H1 (cell line): ENCODE results near the gene TBC1D24. TPM values are rescaled to one million over a fixed set of nuclear protein-coding genes. Genes with fewer than 3 reads are reported as not detected.

ENCODE experiments used
- CTCF ChIA-PET: fragments of 300-600 bp; sonication (Branson Sonifier 250); formaldehyde crosslinking; loops from one replicate; lab custom pipeline; 2021; ENCODE audit not compliant: partially characterized antibody; lab: Charles Lee
- POLR2A ChIA-PET: fragments of 300-600 bp; sonication (Branson Sonifier 250); formaldehyde crosslinking; loops from one replicate; lab custom pipeline; 2021; ENCODE audit warnings: inconsistent platforms; ENCODE audit not compliant: partially characterized antibody; lab: Charles Lee
- DNase-seq, 2 experiments: peaks; one replicate each; pipeline versions ENCODE4 v3.0.0 to v3.0.0-alpha.2; 2010 to 2022; ENCODE audit warnings: low spot score in 2 of 2, low read depth in 1 of 2, mixed read lengths in 1 of 2
- FAIRE-seq: peaks from 2 replicates; lab custom pipeline; 2011; peaks lifted over from hg19 to GRCh38; lab: Jason Lieb, UNC
- H2AFZ ChIP-seq: 2 replicates; pipeline ENCODE4 v1.8.1; 2012; ENCODE audit warnings: low read length, inconsistent platforms
- H2AK5ac ChIP-seq: 2 replicates; pipeline ENCODE4 v1.6.1; 2013; ENCODE audit warnings: low read depth, low read length
- H2BK120ac ChIP-seq: replicated peaks from 2 replicates; pipeline ENCODE3; 2013; ENCODE audit warnings: low read depth, low read length, inconsistent platforms
- H2BK12ac ChIP-seq: 2 replicates; pipeline ENCODE4 v1.6.1; 2013; ENCODE audit warnings: low read depth, low read length
- H2BK15ac ChIP-seq: 2 replicates; pipeline ENCODE4 v1.6.1; 2013; ENCODE audit warnings: low read length
- H2BK20ac ChIP-seq: 2 replicates; pipeline ENCODE4 v1.6.1; 2013; ENCODE audit warnings: low read length
- H2BK5ac ChIP-seq: 2 replicates; pipeline ENCODE4 v1.6.1; 2013; ENCODE audit warnings: low read depth, low read length
- H3K14ac ChIP-seq: 2 replicates; pipeline ENCODE4 v1.6.1; 2013; ENCODE audit warnings: inconsistent platforms; ENCODE audit not compliant: insufficient read length
- H3K18ac ChIP-seq: 2 replicates; pipeline ENCODE4 v1.6.1; 2013; ENCODE audit warnings: low read length; ENCODE audit errors: extremely low read depth
- H3K23ac ChIP-seq: 2 replicates; pipeline ENCODE4 v1.6.1; 2013; ENCODE audit warnings: inconsistent platforms; ENCODE audit not compliant: insufficient read length
- H3K23me2 ChIP-seq: 2 replicates; pipeline ENCODE4 v1.6.1; 2013; ENCODE audit warnings: low read depth, low read length
- H3K27ac ChIP-seq: 2 replicates; pipeline ENCODE4 v1.6.1; 2011; ENCODE audit warnings: low read depth, low read length, inconsistent platforms
- H3K27me3 ChIP-seq, 4 experiments: replicated peaks in 1 of 4; 1 replicate in 1 of 4; 2 replicates in 3 of 4; pipeline versions ENCODE4 v1.6.1 to v1.8.1; 2011 to 2013; ENCODE audit warnings: low read length in 3 of 4, mild to moderate bottlenecking in 3 of 4, inconsistent platforms in 2 of 4, mixed read lengths in 2 of 4, moderate library complexity in 1 of 4; ENCODE audit not compliant: control insufficient read depth in 3 of 4, insufficient read depth in 3 of 4; ENCODE audit errors: extremely low read depth in 1 of 4
- H3K36me3 ChIP-seq, 4 experiments: 2 replicates each; pipeline versions ENCODE4 v1.6.1 to v1.8.1; 2011 to 2013; ENCODE audit warnings: mild to moderate bottlenecking in 4 of 4, low read length in 3 of 4, moderate library complexity in 2 of 4, control low read depth in 1 of 4, inconsistent platforms in 1 of 4; ENCODE audit not compliant: insufficient read depth in 4 of 4, control insufficient read depth in 2 of 4
- H3K4ac ChIP-seq: replicated peaks from 2 replicates; pipeline ENCODE3; 2013; ENCODE audit warnings: low read length, low read depth, mixed read lengths, inconsistent platforms; ENCODE audit not compliant: insufficient read length
- H3K4me1 ChIP-seq, 4 experiments: replicated peaks in 1 of 4; 1 replicate in 1 of 4; 2 replicates in 3 of 4; pipeline versions ENCODE4 v1.6.1 to v1.8.1; 2011 to 2013; ENCODE audit warnings: low read length in 3 of 4, inconsistent platforms in 2 of 4, mixed read lengths in 1 of 4; ENCODE audit not compliant: insufficient read depth in 4 of 4, control insufficient read depth in 3 of 4
- H3K4me2 ChIP-seq, 2 experiments: 2 replicates each; pipeline versions ENCODE4 v1.6.1 to v1.8.1; 2011 to 2013; ENCODE audit warnings: low read depth in 2 of 2, low read length in 2 of 2, control low read depth in 1 of 2, inconsistent platforms in 1 of 2, mild to moderate bottlenecking in 1 of 2; ENCODE audit not compliant: insufficient read depth in 1 of 2
- H3K4me3 ChIP-seq, 4 experiments: fragments of 200-600, 300-600 bp in 1 of 4; sonication (generic), shearing (Covaris generic), sonication (Bioruptor Twin) in 1 of 4; 2 replicates each; pipeline versions ENCODE4 v1.5.1 to v1.8.1; 2011 to 2016; ENCODE audit warnings: low read length in 4 of 4, low read depth in 3 of 4, control low read depth in 2 of 4, inconsistent platforms in 2 of 4, mild to moderate bottlenecking in 2 of 4, mixed read lengths in 1 of 4, moderate library complexity in 1 of 4; ENCODE audit not compliant: insufficient read depth in 2 of 4; ENCODE audit errors: extremely low read depth in 1 of 4
- H3K56ac ChIP-seq: replicated peaks from 2 replicates; pipeline ENCODE3; 2013; ENCODE audit warnings: low read depth, mild to moderate bottlenecking, mixed read lengths, low read length, inconsistent platforms; ENCODE audit not compliant: insufficient read length
- H3K79me1 ChIP-seq: 2 replicates; pipeline ENCODE4 v1.6.1; 2013; ENCODE audit warnings: low read depth, low read length, control low read depth
- H3K79me2 ChIP-seq, 2 experiments: 2 replicates each; pipeline versions ENCODE4 v1.6.1 to v1.8.1; 2012 to 2013; ENCODE audit warnings: low read length in 2 of 2, mild to moderate bottlenecking in 2 of 2, inconsistent platforms in 1 of 2; ENCODE audit not compliant: insufficient read depth in 2 of 2, control insufficient read depth in 1 of 2
- H3K9ac ChIP-seq, 4 experiments: replicated peaks in 1 of 4; 1 replicate in 1 of 4; 2 replicates in 3 of 4; pipeline versions ENCODE4 v1.6.1 to v1.8.1; 2011 to 2013; ENCODE audit warnings: low read depth in 3 of 4, low read length in 3 of 4, control low read depth in 2 of 4, mild to moderate bottlenecking in 2 of 4, moderate library complexity in 2 of 4, inconsistent platforms in 1 of 4; ENCODE audit errors: extremely low read depth in 1 of 4
- H3K9me3 ChIP-seq, 2 experiments: 2 replicates each; pipeline versions ENCODE4 v1.6.1 to v1.8.1; 2012 to 2013; ENCODE audit warnings: mild to moderate bottlenecking in 2 of 2, moderate library complexity in 2 of 2, control low read depth in 1 of 2, inconsistent platforms in 1 of 2, low read depth in 1 of 2, low read length in 1 of 2, mixed read lengths in 1 of 2; ENCODE audit not compliant: insufficient read depth in 2 of 2
- H4K20me1 ChIP-seq, 2 experiments: replicated peaks in 1 of 2; 2 replicates each; pipeline versions ENCODE3 to v1.8.1; 2011 to 2013; ENCODE audit warnings: inconsistent platforms in 2 of 2, low read length in 2 of 2, mild to moderate bottlenecking in 1 of 2; ENCODE audit not compliant: insufficient read depth in 2 of 2, control insufficient read depth in 1 of 2
- H4K5ac ChIP-seq: 2 replicates; pipeline ENCODE4 v1.6.1; 2013; ENCODE audit warnings: low read length, low read depth, mixed read lengths, inconsistent platforms; ENCODE audit not compliant: insufficient read length
- H4K8ac ChIP-seq: 2 replicates; pipeline ENCODE4 v1.8.0; 2013; ENCODE audit warnings: mild to moderate bottlenecking, moderate library complexity, low read length, inconsistent platforms; ENCODE audit not compliant: insufficient read depth; ENCODE audit errors: extremely low read depth
- H4K91ac ChIP-seq: replicated peaks from 2 replicates; pipeline ENCODE3; 2013; ENCODE audit warnings: low read length, mixed read lengths, inconsistent platforms; ENCODE audit not compliant: insufficient read length
- ATF3 ChIP-seq: IDR thresholded peaks from 2 replicates; pipeline ENCODE4 v1.6.1; 2011; ENCODE audit warnings: low read depth, mild to moderate bottlenecking, low read length; ENCODE audit not compliant: insufficient read depth
- FOSL1 ChIP-seq: IDR thresholded peaks from 2 replicates; pipeline ENCODE4 v1.6.1; 2011; ENCODE audit warnings: mild to moderate bottlenecking, low read depth, low read length, moderate library complexity; ENCODE audit not compliant: insufficient read depth
- PHF8 ChIP-seq: fragments of 200-600 bp; sonication (generic); conservative IDR thresholded peaks from 2 replicates; pipeline ENCODE4 v1.7.1; 2012; ENCODE audit warnings: low read depth, mild to moderate bottlenecking, inconsistent platforms, low read length, moderate library complexity
- POU5F1 ChIP-seq: IDR thresholded peaks from 2 replicates; pipeline ENCODE4 v1.6.1; 2011; ENCODE audit warnings: low read depth, mild to moderate bottlenecking, low read length, moderate library complexity
- RXRA ChIP-seq: IDR thresholded peaks from 2 replicates; pipeline ENCODE4 v1.6.1; 2011; ENCODE audit warnings: low read depth, mild to moderate bottlenecking, low read length, moderate library complexity; ENCODE audit not compliant: insufficient read depth
- SIX5 ChIP-seq: IDR thresholded peaks from 2 replicates; pipeline ENCODE4 v1.6.1; 2011; ENCODE audit warnings: mild to moderate bottlenecking, low read depth, low read length
- SP1 ChIP-seq: IDR thresholded peaks from 2 replicates; pipeline ENCODE4 v1.6.1; 2011; ENCODE audit warnings: low read depth, low read length
- YY1 ChIP-seq: IDR thresholded peaks from 2 replicates; pipeline ENCODE4 v1.6.1; 2011; ENCODE audit warnings: low read depth, mild to moderate bottlenecking, low read length
- whole genome bisulfite sequencing, 2 experiments: shearing (Covaris generic) in 1 of 2; methylation state at CpG; one replicate each; pipeline versions ENCODE4 v1.1.6 to v1.1.7; 2013 to 2015; ENCODE audit warnings: low lambda C conversion rate in 2 of 2, mixed read lengths in 2 of 2, inconsistent platforms in 1 of 2, low coverage in 1 of 2, missing lambda C conversion rate in 1 of 2; ENCODE audit not compliant: insufficient replicate concordance in 2 of 2, insufficient coverage in 1 of 2, insufficient read length in 1 of 2; ENCODE audit errors: extremely low coverage in 1 of 2, missing lambda C conversion rate in 1 of 2; 5-methylcytosine and 5-hydroxymethylcytosine counted together
- polyA plus RNA-seq, 7 experiments: library from polyadenylated mRNA; depleted of rRNA in 3 of 7; stranded (reverse) in 5 of 7; unstranded in 2 of 7; fragments of >200 nt in 5 of 7; fragments of 200-250 nt in 2 of 7; gene quantifications; 1 replicate in 5 of 7; 2 replicates in 1 of 7; 4 replicates in 1 of 7; pipeline versions ENCODE4 v1.2.1 to v1.2.3, GENCODE V29; 2011 to 2013; ENCODE audit warnings: missing spikeins in 2 of 7, mixed read lengths in 2 of 7
- total RNA-seq: library from RNA; stranded (reverse); fragmentation: NEBNext Ultra II Directional; extraction: Animal tissue kit (Norgen Biotek cat#: 25700); gene quantifications from 2 replicates; pipeline ENCODE4 v1.2.1, GENCODE V29; 2021

The TBC1D24 gene
- total and polyA plus RNA-seq, 2 of the 8 experiments (the other 6 are each of a cell fraction or from before 2014, with no cell fraction given) = 8.7 to 21.5 TPM

- H4K20me1 ChIP-seq = peaks cover 0 to 17% of the 10 kb centered on the region in 2 experiments
- peak overlapping the region; percentile 59; the same call in 1 of the 2 replicates for H4K8ac ChIP-seq
- H2AK5ac ChIP-seq = no peak overlapping the region
- FAIRE-seq = no peak
- TF ChIP-seq ATF3 (no peak), FOSL1 (no peak), POU5F1 (no peak), SIX5 (no peak), SP1 (no peak), YY1 (no peak), PHF8 (no peak), RXRA (no peak)
- TF ChIP-seq, all 59 proteins: peak for 0
- H3K27me3 ChIP-seq = no peaks in the 10 kb centered on the region
- H3K23ac ChIP-seq = no peak overlapping the region
- H4K91ac ChIP-seq = peak overlapping the region; percentile 65
- no peak overlapping the region for H2BK12ac ChIP-seq
- ChIA-PET CTCF (interaction anchor here (0.6 to 0.9 kb wide), 3 partner anchors 9 to 12 kb away, joined by 3 to 5 read pairs (median 3); no protein-coding TSS in a partner anchor), POLR2A (interaction anchor here (0.6 to 5.6 kb wide), 11 partner anchors 9 to 479 kb away, joined by 3 to 108 read pairs (median 4); partner anchors contain the start of genes AMDHD2, ATP6V0C, ECI1 and TBC1D24)
- no peaks in the 10 kb centered on the region for H3K79me2 ChIP-seq
- H4K5ac ChIP-seq = no peak overlapping the region
- no peak overlapping the region for H2BK15ac ChIP-seq
- H3K18ac ChIP-seq = no peak overlapping the region
- H2BK20ac ChIP-seq = no peak overlapping the region
- H3K9me3 ChIP-seq = no peaks in the 10 kb centered on the region
- H3K23me2 ChIP-seq = peaks cover 14% of the 10 kb centered on the region
- DNase-seq = no peak
- H2BK120ac ChIP-seq = no peak overlapping the region
- peak overlapping the region in 3 of 4 experiments; percentile 26 to 72 (median 54); a peak in 4 of 8 replicates for H3K4me3 ChIP-seq
- H2AFZ ChIP-seq = no peak overlapping the region
- peak overlapping the region; percentile 84; the same call in 1 of the 2 replicates for H2BK5ac ChIP-seq
- no peak overlapping the region for H3K9ac ChIP-seq
- H3K14ac ChIP-seq = no peak overlapping the region
- peak overlapping the region; percentile 80 to 88 for H3K4me2 ChIP-seq
- WGBS, 2 experiments = 80% methylated on average over 14 of the region's 14 CpGs; no CpG with 5 or more reads in 1 of the 2 experiments
- H3K36me3 ChIP-seq = peaks cover 3 to 20% (median 7%) of the 10 kb centered on the region in 4 experiments; a peak in 6 of 8 replicates
- H3K27ac ChIP-seq = no peak overlapping the region
- H3K4ac ChIP-seq = no peak overlapping the region
- H3K4me1 ChIP-seq = peaks cover 0 to 9% (median 7%) of the 10 kb centered on the region in 4 experiments; a peak in 4 of 7 replicates
- no peaks in the 10 kb centered on the region for H3K79me1 ChIP-seq
- no peak overlapping the region for H3K56ac ChIP-seq
These were observed 55.8 kb downstream of the TBC1D24 start for GRCh38 chr16:2530629-2531318.
